Measurements from ENCODE around the gene CYB5R3.

CYB5R3 gene

GRCh38 chr22:42649246-42650099 is at the start of gene CYB5R3:
TSS of gene CYB5R3 (minus strand) at chr22:42649392. CDS start at chr22:42649315, 77 bp downstream.
- TF ChIP-seq CTCF (conservative IDR thresholded peaks at IDR 0.05; ENCODE audit: low read depth, low read length) = no peak
- H3K4me3 ChIP-seq (ENCODE audit: low read length) = peak within 1 kb of the TSS; percentile 87
- no peak for DNase-seq (ENCODE audit: low read depth)

GRCh38 chr22:42697542-42698013 is 48.4 kb upstream of the CYB5R3 start:
- no peak overlapping the region for H3K4me3 ChIP-seq (ENCODE audit: low read length)
- peak; percentile 72 for DNase-seq (ENCODE audit: low read depth)
- no peak for TF ChIP-seq CTCF (conservative IDR thresholded peaks at IDR 0.05; ENCODE audit: low read depth, low read length)

GRCh38 chr22:42696331-42696967 is 47.3 kb upstream of the CYB5R3 start:
- H3K4me3 ChIP-seq (ENCODE audit: low read length) = no peak overlapping the region
- DNase-seq (ENCODE audit: low read depth) = no peak
- no peak for TF ChIP-seq CTCF (conservative IDR thresholded peaks at IDR 0.05; ENCODE audit: low read depth, low read length)

GRCh38 chr22:42695294-42695693 is 46.1 kb upstream of the CYB5R3 start:
- DNase-seq (ENCODE audit: low read depth) = no peak
- H3K4me3 ChIP-seq (ENCODE audit: low read length) = no peak overlapping the region

GRCh38 chr22:42693763-42694683 is 44.8 kb upstream of the CYB5R3 start:
- no peak for DNase-seq (ENCODE audit: low read depth)
- TF ChIP-seq CTCF (conservative IDR thresholded peaks at IDR 0.05; ENCODE audit: low read depth, low read length) = no peak
- H3K4me3 ChIP-seq (ENCODE audit: low read length) = no peak overlapping the region

More at GRCh38 chr22:42695294-42695693, 46.1 kb upstream of the CYB5R3 start:
- TF ChIP-seq CTCF (conservative IDR thresholded peaks at IDR 0.05; ENCODE audit: low read depth, low read length) = no peak

- TF ChIP-seq CTCF (conservative IDR thresholded peaks at IDR 0.05; ENCODE audit: low read depth, low read length) = no peak
- DNase-seq (ENCODE audit: low read depth) = no peak
- no peak overlapping the region for H3K4me3 ChIP-seq (ENCODE audit: low read length)
Measured at GRCh38 chr22:42693055-42693762, 44.0 kb upstream of the CYB5R3 start.

Data from retinal pigment epithelial cell (primary cell).